Esophagus squamous epithelium (tissue), 5 donors: ENCODE results near the gene PGBD5. TPM values are rescaled to one million over a fixed set of nuclear protein-coding genes. Genes with fewer than 3 reads are reported as not detected.

Source experiments
- DNase-seq: peaks from one replicate; lab custom pipeline; 2025; lab: John Stamatoyannopoulos, UW
- H3K27ac ChIP-seq, 4 donors: fragments of 200-600 bp; sonication (generic); one replicate each; pipeline ENCODE4 v1.5.1; 2016 to 2019; ENCODE audit warnings: mild to moderate bottlenecking in 1 of 4
- H3K27me3 ChIP-seq, 4 donors: fragments of 200-600 bp; sonication (generic); 1 replicate in 3 of 4; 2 replicates in 1 of 4; pipeline versions ENCODE4 v1.5.1 to v1.6.0; 2017 to 2021; ENCODE audit warnings: antibody characterized with exemption in 1 of 4
- H3K36me3 ChIP-seq, 3 donors: fragments of 200-600 bp; sonication (generic); one replicate each; pipeline ENCODE4 v1.5.1; 2016 to 2019
- H3K4me1 ChIP-seq, 3 donors: fragments of 200-600 bp; sonication (generic); one replicate each; pipeline ENCODE4 v1.5.1; 2017 to 2019
- H3K4me3 ChIP-seq, 4 donors: fragments of 200-600 bp; sonication (generic); 1 replicate in 3 of 4; 2 replicates in 1 of 4; pipeline ENCODE4 v1.5.1; 2016 to 2019; ENCODE audit warnings: mild to moderate bottlenecking in 2 of 4, moderate library complexity in 1 of 4
- H3K9me3 ChIP-seq, 3 donors: fragments of 200-600 bp; sonication (generic); one replicate each; pipeline ENCODE4 v1.5.1; 2016 to 2019
- POLR2A ChIP-seq, 4 donors: fragments of 450-650 bp; IDR thresholded peaks; one replicate each; pipeline ENCODE4 v1.6.1; 2017; ENCODE audit warnings: antibody characterized with exemption in 4 of 4, mild to moderate bottlenecking in 4 of 4, moderate library complexity in 3 of 4
- WGBS, 2 donors: methylation state at CpG; one replicate each; pipeline ENCODE4 v1.1.5; 2018; 5-methylcytosine and 5-hydroxymethylcytosine counted together
- intact Hi-C: fragments of 100-400 bp; cut with DNase I; formaldehyde crosslinking; loops from one replicate; pipeline ENCODE4 v1.15.0; 2022
- total RNA-seq, 4 donors: library from RNA; depleted of rRNA; stranded (reverse); fragments of >200 nt; gene quantifications; one replicate each; pipeline ENCODE4 v1.1.0, GENCODE V29; 2016
- TF ChIP-seq, protein P1 (sequence below), 6 experiments: fragments of 450-650 bp in 4 of 6; fragments of 200-600 bp in 2 of 6; sonication (generic) in 2 of 6; IDR thresholded peaks; one replicate each; pipeline ENCODE4 v1.5.1; 2016 to 2019; ENCODE audit warnings: antibody characterized with exemption in 6 of 6, mild to moderate bottlenecking in 4 of 6, moderate library complexity in 4 of 6
- donor health status: DM: yes; HTN: yes; CAD: no.

PGBD5 gene
- total RNA-seq, 4 donors from 2014 or later, result under 0.01 to 6.1 (median 3.0) TPM

DNA sequence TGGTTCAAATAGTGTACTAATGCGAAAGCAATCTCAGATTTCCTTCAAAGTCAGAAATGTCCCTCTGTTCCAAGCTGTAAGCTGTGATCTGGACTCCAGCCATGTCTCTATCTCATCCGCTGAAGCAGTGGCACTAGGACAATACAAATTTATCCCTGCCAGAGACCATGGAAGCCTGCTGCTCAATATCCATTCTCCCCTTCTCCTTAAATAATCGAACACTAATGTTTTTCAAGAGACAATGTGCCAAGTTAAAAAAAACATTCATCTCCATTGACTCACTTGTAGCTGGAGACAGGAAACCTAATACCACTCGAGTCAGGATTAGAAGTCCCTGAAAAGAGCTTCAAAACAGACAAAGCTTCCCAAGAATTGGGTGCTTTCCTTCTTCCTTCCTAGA, 38.5 kb upstream of the PGBD5 start:
- Histone ChIP-seq H3K27me3 (peaks cover 0 to 17% (median 0%) of the 10 kb centered on the region in 4 donors), H3K4me3 (no peak overlapping the region), H3K9me3 (no peaks in the 10 kb centered on the region), H3K36me3 (no peaks in the 10 kb centered on the region), H3K4me1 (peaks cover 0 to under 1% (median 0%) of the 10 kb centered on the region in 3 donors), H3K27ac (no peak overlapping the region)
- TF ChIP-seq, protein P1, sequence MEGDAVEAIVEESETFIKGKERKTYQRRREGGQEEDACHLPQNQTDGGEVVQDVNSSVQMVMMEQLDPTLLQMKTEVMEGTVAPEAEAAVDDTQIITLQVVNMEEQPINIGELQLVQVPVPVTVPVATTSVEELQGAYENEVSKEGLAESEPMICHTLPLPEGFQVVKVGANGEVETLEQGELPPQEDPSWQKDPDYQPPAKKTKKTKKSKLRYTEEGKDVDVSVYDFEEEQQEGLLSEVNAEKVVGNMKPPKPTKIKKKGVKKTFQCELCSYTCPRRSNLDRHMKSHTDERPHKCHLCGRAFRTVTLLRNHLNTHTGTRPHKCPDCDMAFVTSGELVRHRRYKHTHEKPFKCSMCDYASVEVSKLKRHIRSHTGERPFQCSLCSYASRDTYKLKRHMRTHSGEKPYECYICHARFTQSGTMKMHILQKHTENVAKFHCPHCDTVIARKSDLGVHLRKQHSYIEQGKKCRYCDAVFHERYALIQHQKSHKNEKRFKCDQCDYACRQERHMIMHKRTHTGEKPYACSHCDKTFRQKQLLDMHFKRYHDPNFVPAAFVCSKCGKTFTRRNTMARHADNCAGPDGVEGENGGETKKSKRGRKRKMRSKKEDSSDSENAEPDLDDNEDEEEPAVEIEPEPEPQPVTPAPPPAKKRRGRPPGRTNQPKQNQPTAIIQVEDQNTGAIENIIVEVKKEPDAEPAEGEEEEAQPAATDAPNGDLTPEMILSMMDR (IDR thresholded peaks at IDR 0.05), result no peak
- TF ChIP-seq POLR2A (IDR thresholded peaks at IDR 0.05), result no peak
- WGBS, 2 donors, result 42 to 47% methylated on average over 4 of the region's 4 CpGs
- DNase-seq, result no peak
- intact Hi-C loops, result no loop called here

GRCh38 chr1:230463760-230464159, 37.6 kb upstream of the PGBD5 start:
- Histone ChIP-seq H3K36me3 (no peaks in the 10 kb centered on the region), H3K27me3 (peaks cover 0 to 17% (median 0%) of the 10 kb centered on the region in 4 donors), H3K4me1 (peaks cover 0 to 7% (median 0%) of the 10 kb centered on the region in 3 donors), H3K9me3 (no peaks in the 10 kb centered on the region), H3K4me3 (no peak overlapping the region), H3K27ac (no peak overlapping the region)
- 72 to 74% methylated on average over 5 of the region's 5 CpGs for WGBS, 2 donors
- no peak for DNase-seq
- intact Hi-C loops, result no loop called here
- TF ChIP-seq POLR2A (IDR thresholded peaks at IDR 0.05), result no peak
- TF ChIP-seq, protein P1 (IDR thresholded peaks at IDR 0.05), result no peak

GRCh38 chr1:230463326-230463725, 37.2 kb upstream of the PGBD5 start:
- Histone ChIP-seq H3K4me3 (no peak overlapping the region), H3K36me3 (no peaks in the 10 kb centered on the region), H3K27me3 (peaks cover 0 to 17% (median 0%) of the 10 kb centered on the region in 4 donors), H3K9me3 (no peaks in the 10 kb centered on the region), H3K27ac (no peak overlapping the region), H3K4me1 (peaks cover 0 to 11% (median under 1%) of the 10 kb centered on the region in 3 donors)
- DNase-seq, result no peak
- intact Hi-C loops, result no loop called here
- 34% methylated on average over 2 of the region's 2 CpGs for WGBS, 2 donors
- no peak for TF ChIP-seq POLR2A (IDR thresholded peaks at IDR 0.05)
- TF ChIP-seq, protein P1 (IDR thresholded peaks at IDR 0.05), result no peak

DNA sequence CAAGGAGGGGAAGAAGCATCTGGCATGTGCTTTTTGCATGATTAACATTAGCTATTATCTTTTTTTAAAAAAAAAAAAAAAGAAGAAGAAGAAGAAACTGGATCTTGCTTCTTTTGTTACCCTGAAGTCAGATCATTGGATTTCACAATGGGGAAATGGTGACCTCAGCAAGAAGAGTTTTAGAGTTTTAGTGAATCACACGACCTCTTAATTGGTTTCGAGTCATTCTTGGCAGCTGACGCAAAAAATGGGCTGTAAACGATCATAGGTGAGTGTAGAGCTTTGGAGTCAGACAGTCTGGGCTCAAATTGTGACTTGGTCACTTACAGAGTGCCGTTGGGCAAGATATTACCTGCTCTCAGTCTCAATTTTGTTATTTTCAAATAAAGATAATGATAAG, 33.3 kb upstream of the PGBD5 start:
- H3K27ac ChIP-seq, result no peak overlapping the region
- 28 to 51% methylated on average over 5 of the region's 5 CpGs for WGBS, 2 donors
- TF ChIP-seq POLR2A (IDR thresholded peaks at IDR 0.05), result no peak
- peaks cover 0 to 14% (median 5%) of the 10 kb centered on the region in 3 donors for H3K4me1 ChIP-seq
- intact Hi-C loops, result no loop called here
- H3K4me3 ChIP-seq, result no peak overlapping the region
- H3K9me3 ChIP-seq, result no peaks in the 10 kb centered on the region
- DNase-seq, result no peak
- peaks cover 0 to 22% (median 0%) of the 10 kb centered on the region in 4 donors for H3K27me3 ChIP-seq
- H3K36me3 ChIP-seq, result no peaks in the 10 kb centered on the region

DNA sequence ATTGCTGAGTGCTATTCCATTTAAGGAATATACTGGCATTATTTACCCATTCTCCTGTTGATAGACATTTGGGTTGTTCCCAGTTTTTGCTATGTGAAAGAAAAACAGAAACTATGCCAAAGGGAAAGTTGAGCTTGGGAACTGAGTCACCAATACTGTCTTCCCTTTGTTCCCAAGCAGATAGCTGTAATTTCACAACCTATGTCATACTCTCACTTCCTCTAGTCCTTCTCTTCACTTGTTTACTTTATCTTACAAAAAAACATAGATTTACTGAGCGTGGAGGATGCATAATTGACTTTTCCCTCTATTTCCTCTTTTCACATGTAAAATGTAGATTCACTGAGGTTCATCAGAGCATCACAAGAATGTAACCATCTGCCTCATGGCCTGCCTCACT, 32.4 kb upstream of the PGBD5 start:
- H3K9me3 ChIP-seq, result no peaks in the 10 kb centered on the region
- peaks cover 0 to 14% (median 5%) of the 10 kb centered on the region in 3 donors for H3K4me1 ChIP-seq
- no peak overlapping the region for H3K4me3 ChIP-seq
- H3K27me3 ChIP-seq, result peaks cover 0 to 16% (median 0%) of the 10 kb centered on the region in 4 donors
- H3K27ac ChIP-seq, result peak overlapping the region in 1 of 4 donors; percentile 49
- intact Hi-C loops, result no loop called here
- DNase-seq, result no peak
- TF ChIP-seq, protein P1 (IDR thresholded peaks at IDR 0.05), result no peak
- TF ChIP-seq POLR2A (IDR thresholded peaks at IDR 0.05), result no peak
- no peaks in the 10 kb centered on the region for H3K36me3 ChIP-seq
- WGBS, 2 donors, result 3 to 4% methylated on average over 1 of the region's 1 CpG
